ENCODE results near the gene ATF7.
A peak's percentile ranks its signal among the peaks of the same experiment; 100 is the strongest.
"Not testable (repeated sequence)": the region's sequence is repeated elsewhere in the genome, so short reads cannot be mapped to it uniquely, and the experiment has no call there.

ATF7 gene

DNA sequence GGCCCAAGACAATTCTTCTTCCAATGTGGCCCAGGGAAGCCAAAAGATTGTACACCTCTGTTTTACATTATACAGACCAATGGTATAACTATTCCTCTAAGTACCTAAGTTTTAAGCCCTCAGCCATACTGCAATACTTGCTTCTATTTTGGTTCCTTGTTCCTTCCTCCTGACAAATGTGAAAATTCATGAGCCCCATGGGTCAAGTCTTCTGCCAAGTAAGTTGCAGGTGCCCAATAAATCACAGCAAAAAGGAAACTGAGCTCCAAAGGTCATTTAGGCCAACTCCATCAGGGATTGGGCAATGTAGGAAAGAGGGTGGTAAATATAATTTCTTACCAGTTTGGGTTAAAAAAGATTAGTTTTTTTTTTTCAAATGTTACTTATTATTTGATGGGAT is 61.2 kb downstream of the ATF7 start:
- DNase-seq (ENCODE audit: low read depth) = no peak

DNA sequence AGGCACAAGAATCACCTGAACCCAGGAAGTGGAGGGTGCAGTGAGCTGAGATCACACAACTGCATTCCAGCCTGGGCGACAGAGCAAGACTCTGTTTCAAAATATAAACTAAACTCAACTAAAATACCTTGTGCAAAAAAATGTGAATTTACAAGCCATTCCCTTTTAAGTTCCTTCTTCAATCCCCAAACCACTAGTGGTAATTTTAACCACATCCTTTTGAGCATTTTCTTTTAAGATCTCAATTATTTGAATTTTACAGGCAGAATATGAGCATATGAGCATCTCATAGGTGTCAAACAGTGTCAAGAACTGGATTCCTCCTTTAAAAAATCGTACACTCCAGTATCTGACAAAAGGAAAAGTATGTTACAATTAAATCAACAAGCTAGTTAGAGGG is 61.9 kb downstream of the ATF7 start:
- DNase-seq (ENCODE audit: low read depth) = no peak

DNA sequence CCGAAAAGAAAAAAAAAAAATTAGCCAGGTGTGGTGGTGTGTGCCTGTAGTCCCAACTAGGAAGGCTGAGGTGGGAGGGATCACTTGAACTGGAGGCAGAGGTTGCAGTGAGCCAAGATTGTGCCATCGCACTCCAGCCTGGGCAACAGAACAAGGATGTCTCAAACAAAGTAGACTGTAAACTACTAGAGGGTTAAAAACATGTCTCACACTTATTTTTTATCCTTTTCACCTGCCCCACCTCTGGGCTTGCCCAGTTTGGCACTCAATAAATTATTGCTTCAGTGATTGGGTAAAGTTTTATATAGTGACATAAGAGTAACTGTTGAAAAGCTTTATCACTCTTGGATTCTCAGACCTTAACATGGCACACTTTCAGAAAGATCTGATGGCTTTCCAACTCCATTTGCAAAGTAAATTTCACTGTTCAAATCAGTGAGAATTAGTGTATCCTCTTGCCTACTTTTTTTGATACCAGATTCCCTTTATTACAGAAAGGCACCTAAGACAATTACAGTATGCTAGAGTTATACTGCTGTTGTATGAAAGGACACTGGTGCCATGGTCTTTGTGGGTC is 62.6 kb downstream of the ATF7 start:
- DNase-seq (ENCODE audit: low read depth) = no peak

DNA sequence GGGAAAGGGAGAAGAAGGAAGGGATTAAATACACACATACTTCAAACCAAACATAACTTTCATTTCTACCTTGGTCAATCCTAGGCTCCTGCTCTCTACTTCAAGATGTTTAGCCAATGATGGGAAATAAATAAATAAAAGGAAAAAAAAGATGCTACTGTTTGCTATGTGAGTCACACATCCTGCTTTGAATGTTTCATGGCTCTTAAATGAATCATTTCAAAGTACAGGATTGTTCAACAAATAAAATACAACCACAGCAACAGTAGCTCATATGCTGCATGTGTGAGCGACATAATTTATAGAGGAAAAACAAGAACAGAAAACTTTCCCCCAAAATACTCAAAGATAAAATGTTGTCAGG is 64.6 kb downstream of the ATF7 start:
- no peak for DNase-seq (ENCODE audit: low read depth)

DNA sequence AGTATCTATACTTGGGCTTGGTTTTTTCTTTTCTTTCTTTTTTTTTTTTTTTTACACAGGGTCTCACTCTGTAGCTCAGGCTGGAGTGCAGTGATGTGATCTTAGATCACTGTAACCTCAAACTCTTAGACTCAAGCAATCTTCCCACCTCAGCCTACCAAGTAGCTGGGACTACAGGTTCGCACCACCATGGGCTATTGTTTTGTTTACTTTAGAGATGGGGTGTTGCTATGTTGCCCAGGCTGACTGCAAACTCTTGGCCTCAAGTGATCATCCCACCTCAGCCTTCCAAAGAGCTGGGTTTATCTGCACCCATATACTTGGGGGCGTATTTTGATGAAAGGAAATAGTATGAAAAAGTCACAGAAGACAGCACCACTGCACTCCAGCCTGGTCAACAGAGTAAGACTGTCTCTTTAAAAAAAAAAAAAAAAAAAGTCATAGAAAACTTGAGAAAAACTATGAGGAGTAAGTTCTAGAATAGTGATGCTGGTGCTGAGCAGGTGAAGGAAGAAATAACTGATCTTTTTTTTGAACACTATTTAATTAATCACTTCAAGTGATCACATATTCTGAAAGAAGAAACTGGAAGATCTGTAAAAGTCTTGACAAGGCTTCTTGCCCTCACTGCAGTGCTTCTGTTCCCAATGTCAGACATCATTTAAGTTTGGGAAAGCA is 65.1 kb downstream of the ATF7 start:
- no peak for DNase-seq (ENCODE audit: low read depth)

DNA sequence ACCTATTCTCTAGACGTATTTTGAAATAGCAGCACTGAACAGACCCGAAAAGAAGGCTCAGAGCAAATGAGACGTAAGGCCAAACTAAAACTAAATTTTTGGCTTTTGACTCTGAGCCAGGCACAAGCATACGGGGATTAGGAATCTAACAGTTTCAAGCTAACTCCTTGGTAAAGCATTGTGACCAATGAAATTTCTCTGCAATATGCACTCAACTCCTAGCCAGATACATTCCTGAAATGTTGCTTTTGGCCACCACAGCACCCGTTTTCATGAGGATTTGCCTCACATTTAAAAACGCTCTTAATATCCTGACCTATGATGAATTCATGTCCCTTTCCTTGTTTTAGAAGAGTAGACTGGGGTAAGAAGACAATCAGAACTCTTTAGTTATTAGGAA is 65.8 kb downstream of the ATF7 start:
- DNase-seq (ENCODE audit: low read depth) = no peak

DNA sequence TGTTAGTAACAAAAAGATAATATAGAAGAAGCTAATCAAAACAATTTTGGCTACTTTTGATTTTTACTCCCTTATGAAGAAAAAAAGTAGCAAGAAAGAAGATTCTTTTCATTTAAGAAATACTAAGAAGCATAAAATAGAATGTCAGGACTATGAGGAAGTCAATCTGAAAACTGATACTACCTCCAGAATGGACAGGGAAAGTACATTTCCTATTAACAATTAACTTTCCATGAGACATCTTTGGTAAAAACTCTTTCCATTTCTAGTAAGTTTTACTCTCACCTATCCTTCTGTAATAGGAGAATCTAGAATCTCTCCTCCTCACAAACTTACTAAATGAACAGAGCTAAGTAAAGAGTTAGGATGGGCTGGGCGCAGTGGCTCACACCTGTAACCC is 67.6 kb downstream of the ATF7 start:
- no peak for DNase-seq (ENCODE audit: low read depth)

DNA sequence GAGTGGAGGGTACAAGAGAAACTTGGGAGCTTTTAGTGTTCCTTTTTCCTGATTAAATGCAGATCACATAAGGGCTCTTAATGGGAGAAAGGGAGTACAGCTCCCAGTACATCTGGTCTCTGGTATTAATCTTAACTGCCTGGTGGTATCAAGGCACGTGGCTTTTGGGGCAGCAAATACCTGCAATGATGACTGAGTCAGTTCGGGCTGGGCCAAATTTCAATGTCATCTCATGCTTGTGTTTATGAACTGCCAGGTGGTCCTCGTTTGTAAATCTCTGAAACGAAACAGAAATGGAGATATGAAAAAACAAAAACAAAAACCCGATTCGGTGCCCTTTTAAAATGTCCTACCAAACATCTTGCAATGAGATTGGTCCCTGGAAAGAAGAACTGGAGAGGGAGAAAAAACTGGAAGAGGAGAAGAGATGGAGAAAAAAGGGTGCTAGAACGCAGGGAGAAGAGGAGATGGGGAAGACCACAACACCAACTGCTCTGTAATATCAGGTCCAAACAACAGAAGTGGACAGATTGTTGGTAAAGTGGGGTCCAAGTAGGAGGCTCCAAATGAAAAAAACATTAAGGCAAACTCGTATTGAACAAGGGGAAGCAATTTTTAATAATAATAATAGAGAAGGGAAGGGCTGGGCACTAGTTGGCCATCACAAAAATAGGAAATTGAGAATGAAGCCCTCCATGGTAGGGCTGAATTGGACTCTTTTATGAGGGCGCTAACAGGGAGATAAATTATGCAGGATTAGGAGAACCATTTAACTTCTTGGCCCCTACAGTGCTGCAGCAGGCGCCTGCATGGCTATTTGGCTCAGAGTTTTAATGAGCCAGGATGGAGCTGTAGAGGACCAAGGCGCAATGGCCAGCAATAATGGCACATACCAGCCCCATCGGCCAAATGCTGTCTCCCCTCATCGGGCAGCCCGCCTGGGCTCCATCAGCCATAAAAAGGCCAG is 73.5 kb downstream of the ATF7 start:
- no peak for DNase-seq (ENCODE audit: low read depth)

DNA sequence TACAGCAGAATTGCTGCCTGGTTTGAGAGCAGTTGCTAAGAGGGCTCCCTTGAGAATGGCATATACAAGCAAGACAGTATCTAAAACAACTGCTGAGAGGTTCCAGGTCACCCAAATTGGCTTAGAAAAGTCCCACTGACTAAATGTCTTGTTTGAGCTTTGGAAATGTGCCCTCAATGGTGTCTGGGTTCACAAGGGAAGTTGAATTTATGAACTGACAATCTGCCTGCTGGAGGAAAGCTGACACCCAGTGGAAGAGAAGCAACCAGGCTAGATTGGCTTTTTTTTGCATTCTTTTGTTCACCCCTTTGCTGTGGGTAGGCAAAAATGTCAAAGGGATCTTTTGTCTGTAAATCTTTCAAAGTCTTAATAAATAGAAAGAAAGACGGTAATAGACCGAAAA is 74.3 kb downstream of the ATF7 start:
- no peak for DNase-seq (ENCODE audit: low read depth)

DNA sequence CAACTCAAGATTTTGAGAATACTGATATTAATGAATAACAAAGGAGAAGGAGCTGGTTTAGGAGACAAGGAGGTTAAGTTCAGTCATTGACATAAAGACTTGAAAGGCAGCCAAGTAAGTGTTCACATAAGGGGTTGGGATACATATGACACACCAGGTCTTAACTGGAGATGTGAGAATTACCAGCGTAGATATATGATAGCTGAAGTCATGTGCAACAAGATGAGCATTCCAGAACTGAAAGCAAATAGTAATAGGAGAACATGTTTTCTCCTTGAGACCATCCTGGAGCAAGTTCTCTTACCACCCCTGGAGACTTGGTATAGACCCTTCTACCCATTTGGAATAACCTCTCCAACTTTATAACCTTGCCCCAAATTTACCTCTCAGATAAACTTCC is 75.6 kb downstream of the ATF7 start:
- DNase-seq (ENCODE audit: low read depth) = no peak

DNA sequence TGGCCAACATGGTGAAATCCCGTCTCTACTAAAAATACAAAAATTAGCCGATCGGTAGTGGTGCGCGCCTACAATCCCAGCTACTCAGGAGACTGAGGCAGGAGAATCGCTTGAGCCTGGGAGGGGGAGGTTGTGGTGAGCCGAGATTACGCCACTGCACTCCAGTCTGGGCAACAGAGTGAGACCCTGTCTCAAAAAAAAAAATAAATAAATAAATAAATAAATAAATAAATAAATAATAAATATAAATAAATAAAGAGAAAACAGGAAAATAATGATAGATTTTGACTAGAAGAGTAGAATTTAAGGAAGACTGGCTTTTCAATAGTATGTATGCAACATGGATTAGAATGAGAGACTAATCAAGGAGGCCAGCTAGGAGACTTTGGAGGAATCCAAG is 76.1 kb downstream of the ATF7 start:
- DNase-seq (ENCODE audit: low read depth) = not testable (repeated sequence)

DNA sequence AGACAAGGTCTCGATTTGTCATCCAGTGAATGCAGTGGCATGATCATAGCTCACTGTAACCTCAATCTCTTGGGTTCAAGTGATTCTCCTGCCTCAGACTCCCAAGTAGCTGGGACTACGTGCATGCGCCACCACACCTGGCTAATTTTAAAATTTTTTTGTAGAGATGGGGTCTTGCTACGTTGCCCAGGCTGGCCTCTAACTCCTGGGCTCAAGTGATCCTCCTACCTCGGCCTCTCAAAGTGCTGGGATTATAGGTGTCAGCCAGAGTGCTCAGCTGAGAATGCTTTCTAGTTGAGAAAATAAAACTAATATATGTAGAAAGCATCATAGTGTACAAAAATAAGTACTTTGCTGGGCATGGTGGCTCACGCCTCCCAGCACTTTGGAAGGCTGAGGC is 77.8 kb downstream of the ATF7 start:
- not testable (repeated sequence) for DNase-seq (ENCODE audit: low read depth)

DNA sequence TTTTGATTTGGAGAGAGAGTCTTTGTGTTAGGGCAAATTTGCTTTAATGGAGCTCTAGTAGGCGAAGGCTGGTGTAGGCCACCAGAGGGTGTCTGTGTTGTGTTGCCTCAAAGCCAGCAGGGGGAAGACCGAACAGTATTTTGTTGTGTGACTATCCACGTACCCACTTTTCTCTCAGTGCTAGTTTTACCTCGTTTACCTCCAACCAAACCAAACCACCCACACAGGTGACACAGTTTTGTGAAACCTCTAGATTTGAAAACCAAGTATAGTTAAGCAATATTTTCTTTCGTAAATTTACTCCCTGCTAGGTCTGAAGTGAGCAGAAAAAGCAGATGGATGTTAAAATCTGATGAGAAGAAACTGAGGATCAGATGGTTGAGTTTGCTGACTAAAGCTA is 82.6 kb downstream of the ATF7 start:
- DNase-seq (ENCODE audit: low read depth) = peak; percentile 1

DNA sequence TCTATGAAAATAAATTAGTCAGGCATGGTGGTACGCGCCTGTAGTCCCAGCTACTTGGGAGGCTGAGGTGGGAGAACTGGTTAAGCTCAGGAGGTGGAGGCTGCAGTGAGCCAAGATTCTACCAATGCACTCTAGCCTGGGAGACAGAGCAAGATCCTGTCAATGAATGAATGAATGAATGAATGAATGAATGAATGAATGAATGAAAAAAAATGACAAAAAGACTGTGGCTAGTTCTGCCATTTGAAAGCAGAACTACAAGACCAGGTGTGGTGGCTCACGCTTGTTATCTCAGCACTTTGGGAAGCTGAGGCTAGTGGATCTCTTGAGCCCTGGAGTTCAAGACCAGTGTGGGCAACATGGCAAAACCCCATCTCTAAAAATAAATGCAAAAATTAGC is 86.7 kb downstream of the ATF7 start:
- no peak for DNase-seq (ENCODE audit: low read depth)

DNA sequence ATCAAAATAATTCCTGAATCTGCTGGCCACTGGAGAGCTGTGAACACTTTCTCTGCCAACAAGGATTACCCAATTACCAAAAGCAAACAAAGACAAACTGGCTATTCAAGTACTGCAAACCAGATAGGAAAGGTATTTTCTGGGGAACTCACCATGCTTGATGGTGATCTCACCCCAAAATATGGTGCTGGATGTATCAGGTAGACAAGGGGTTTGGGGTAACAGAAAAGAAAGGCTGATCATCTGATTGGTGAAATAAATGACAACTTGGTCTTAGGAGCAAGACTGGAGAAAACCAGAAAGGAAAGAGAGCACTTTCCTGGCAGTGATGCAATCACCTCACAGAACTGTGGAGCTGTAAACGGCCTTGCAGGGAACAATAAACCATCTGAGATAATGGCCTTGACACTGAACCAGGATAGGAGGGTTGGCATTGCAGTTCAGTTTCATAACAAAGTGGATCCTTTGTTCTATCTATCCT is 87.9 kb downstream of the ATF7 start:
- DNase-seq (ENCODE audit: low read depth) = no peak

DNA sequence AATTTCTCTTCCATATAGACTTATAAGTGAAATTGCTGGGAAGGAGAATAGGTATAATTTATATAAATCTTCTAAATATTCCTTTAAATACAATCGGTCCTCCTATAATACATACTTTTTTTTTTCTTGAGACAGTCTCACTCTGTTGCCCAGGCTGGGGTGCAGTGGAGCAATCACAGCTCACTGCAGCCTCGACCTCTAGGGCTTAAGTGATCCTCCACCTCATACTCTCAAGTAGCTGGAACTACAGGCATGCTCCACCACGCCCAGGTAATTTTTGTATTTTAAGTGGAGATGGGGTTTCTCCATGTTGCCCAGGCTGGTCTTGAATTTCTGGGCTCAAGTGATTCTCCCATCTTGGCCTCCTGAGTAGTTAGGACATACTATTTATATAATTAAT is 89.2 kb downstream of the ATF7 start:
- no peak for DNase-seq (ENCODE audit: low read depth)

DNA sequence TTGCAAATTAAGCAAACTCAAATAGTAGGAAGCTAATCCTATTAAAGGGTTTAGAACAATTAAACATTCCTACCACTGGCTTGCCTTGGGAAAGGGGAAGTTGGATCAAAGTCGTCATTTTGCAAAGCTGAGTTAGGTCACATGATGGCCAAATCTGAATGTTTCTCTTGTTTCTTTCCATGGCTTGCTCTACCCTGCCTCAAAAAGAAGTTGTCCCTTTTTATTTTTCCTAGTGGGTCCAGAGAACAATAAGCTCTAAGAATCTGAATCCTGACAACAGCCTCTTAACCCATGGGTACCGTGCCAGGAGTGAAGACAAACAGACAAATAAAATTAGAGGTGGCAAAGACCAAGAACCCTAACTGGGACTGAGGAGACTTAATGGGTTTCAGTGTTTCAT is 92.7 kb downstream of the ATF7 start:
- no peak for DNase-seq (ENCODE audit: low read depth)

DNA sequence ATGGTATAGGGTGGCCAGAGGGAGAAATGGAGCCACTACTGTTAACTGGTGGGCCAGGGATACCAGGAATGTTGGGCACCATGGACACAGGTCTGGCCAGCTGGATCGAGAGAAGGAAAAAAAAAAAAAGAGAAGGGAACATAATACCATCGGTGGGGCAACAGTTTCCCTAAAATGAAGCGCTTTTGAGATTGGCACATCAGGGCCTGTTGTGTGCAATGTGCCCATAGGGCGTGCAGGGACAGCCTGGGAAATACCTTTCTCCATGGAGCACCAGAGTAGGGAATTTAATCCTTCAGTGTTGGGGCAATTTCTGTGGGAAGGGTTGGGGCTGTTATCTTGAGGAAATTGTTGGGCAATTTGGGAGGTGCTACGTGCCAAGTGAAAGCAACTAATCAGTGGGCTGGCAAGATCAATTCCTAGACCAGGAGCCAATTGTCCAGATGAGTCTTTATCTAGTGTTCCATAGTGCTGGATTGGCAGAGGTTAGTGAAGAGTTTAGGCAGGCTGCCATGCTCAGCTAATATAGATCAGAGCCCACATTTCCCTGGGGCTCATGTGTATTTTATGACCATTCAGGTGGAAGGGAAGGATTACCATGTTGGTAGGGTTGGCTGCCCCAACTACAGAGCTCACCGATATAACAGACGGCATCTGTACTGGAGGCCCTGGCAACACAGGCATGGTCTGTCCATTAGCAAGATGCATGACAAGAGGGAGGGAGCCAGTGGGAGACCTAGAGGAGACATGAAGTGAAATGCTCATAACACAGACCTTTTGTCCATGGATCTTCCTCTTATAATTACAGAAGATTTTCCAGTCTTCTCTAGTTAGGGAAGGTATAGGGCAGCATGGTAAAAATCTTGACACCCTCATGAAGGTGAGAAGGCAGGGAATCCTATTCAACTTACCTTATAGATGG is 93.4 kb downstream of the ATF7 start:
- no peak for DNase-seq (ENCODE audit: low read depth)

DNA sequence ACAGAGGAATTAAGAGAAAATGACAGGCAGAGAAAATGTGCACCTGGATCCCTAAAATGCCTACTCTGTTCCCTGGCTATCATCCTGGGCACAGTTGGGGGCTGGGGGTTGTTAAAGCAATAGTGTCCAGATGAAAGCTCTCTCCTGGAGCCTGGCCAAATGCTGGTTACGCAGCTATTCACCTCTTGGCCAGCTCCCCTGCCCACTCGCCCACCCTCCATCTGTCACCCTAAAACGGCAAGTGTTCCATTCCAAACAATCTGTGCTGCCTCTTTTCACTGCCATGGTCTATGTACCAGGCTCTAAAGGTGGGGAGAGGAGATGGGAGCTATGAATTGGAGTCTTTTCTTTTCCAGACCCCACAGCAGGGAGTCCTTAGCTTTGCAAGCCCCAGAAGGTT is 94.2 kb downstream of the ATF7 start:
- no peak for DNase-seq (ENCODE audit: low read depth)

DNA sequence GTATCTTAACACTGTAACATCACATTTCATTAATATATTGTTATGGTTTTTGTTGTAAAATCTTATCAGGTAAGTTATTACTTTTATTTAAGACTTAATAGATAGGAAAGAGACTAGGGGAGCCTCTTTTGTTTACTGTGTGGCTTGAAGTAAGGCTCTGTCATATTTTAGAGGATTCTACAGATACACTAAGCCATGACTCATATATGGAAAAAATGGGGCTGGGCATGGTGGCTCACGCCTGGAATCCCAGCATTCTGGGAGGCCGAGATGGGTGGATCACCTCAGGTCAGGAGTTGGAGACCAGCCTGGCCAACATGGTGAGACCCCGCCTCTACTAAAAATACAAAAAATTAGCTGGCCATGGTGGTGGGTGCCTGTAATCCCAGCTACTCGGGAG is 95.3 kb downstream of the ATF7 start:
- no peak for DNase-seq (ENCODE audit: low read depth)

DNA sequence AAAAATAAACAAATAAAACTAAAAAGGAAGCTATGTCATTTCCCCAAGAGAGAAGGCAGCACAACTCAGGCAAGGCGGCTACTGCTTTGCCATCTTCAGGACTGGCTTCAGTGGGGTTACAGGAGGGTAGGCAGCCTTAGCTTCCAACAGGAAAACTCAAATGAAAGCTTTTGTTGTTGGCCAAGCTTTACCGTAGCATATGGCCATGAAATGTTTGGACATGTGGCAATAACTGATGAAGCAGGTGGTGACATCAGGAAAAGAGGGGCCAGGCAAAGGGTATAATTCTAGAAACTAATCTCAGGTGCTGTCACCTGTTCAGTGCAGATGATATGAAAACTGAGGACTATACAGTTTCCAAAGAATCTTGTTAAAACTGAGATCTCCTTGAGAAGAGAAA is 96.1 kb downstream of the ATF7 start:
- DNase-seq (ENCODE audit: low read depth) = no peak

DNA sequence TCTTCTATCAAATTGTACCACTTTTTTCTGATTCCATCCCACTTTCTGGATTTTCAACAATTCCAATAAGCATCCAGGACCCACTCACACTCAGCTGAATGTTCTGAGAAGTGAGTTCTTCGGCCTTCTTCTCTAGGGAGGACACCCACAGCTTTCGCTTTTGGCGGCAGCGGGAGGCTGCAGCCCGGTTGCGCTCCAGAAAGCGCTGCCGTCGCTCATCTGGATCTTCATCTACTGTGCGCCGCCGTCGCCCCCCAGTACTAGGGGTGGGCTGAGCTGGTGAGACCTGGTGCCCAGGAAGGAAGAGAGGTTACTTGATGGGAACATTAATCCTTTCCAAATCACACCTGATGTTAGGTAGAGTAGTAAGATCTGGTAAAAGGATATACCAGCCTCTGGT is 101.7 kb downstream of the ATF7 start:
- DNase-seq (ENCODE audit: low read depth) = no peak

Measured in activated T-helper 1 cell treated with Interleukin-2 at 50 U/mL for 16 hours (primary cell).